ENCODE measurements around the gene LONP2. TPM values are rescaled to one million over a fixed set of nuclear protein-coding genes. Genes with fewer than 3 reads are reported as not detected.
A peak's percentile ranks its signal among the peaks of the same experiment; 100 is the strongest.

Gene LONP2
- total and polyA plus RNA-seq, 9 of the 15 experiments (the other 6 are each of a cell fraction or from before 2014, with no cell fraction given), result 8.1 to 41.2 (median 25.6) TPM

DNA sequence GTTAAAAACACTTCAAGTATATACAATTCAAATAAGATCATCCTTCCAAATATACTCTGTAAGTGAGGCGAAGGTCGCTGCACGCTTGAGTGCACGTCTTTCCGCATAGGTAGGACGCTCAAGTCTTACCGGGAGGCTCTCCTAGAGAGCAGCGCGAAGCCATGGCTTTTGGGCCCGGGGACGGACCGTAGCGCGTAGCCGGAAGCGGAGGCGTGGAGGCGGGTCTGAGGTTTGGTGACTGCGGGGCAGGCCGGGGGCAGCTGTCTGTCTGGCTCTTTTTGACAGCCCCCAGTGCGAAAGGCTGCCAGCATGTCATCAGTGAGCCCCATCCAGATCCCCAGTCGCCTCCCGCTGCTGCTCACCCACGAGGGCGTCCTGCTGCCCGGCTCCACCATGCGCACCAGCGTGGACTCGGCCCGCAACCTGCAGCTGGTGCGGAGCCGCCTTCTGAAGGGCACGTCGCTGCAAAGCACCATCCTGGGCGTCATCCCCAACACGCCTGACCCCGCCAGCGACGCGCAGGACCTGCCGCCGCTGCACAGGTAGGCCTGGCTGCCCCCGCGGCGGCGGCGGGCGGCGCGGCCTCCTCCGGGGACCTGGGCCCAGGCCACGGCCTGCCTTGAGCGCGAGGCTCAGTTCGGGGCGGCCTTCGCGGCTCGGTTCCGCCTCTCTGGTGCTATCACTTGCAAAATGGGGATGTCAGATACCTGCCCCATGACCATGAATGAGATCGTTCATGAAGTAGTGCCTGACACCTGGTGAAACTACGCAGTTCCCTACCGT is at the start of gene LONP2 (continued):
- TF ChIP-seq, protein P1, sequence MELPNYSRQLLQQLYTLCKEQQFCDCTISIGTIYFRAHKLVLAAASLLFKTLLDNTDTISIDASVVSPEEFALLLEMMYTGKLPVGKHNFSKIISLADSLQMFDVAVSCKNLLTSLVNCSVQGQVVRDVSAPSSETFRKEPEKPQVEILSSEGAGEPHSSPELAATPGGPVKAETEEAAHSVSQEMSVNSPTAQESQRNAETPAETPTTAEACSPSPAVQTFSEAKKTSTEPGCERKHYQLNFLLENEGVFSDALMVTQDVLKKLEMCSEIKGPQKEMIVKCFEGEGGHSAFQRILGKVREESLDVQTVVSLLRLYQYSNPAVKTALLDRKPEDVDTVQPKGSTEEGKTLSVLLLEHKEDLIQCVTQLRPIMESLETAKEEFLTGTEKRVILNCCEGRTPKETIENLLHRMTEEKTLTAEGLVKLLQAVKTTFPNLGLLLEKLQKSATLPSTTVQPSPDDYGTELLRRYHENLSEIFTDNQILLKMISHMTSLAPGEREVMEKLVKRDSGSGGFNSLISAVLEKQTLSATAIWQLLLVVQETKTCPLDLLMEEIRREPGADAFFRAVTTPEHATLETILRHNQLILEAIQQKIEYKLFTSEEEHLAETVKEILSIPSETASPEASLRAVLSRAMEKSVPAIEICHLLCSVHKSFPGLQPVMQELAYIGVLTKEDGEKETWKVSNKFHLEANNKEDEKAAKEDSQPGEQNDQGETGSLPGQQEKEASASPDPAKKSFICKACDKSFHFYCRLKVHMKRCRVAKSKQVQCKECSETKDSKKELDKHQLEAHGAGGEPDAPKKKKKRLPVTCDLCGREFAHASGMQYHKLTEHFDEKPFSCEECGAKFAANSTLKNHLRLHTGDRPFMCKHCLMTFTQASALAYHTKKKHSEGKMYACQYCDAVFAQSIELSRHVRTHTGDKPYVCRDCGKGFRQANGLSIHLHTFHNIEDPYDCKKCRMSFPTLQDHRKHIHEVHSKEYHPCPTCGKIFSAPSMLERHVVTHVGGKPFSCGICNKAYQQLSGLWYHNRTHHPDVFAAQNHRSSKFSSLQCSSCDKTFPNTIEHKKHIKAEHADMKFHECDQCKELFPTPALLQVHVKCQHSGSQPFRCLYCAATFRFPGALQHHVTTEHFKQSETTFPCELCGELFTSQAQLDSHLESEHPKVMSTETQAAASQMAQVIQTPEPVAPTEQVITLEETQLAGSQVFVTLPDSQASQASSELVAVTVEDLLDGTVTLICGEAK (IDR thresholded peaks at IDR 0.05), result peak; percentile 80
- TF ChIP-seq, protein P1 (CRISPR knock-in tag; IDR thresholded peaks at IDR 0.05), result no peak
- TF ChIP-seq, protein P2, sequence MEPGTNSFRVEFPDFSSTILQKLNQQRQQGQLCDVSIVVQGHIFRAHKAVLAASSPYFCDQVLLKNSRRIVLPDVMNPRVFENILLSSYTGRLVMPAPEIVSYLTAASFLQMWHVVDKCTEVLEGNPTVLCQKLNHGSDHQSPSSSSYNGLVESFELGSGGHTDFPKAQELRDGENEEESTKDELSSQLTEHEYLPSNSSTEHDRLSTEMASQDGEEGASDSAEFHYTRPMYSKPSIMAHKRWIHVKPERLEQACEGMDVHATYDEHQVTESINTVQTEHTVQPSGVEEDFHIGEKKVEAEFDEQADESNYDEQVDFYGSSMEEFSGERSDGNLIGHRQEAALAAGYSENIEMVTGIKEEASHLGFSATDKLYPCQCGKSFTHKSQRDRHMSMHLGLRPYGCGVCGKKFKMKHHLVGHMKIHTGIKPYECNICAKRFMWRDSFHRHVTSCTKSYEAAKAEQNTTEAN (CRISPR knock-in tag; IDR thresholded peaks at IDR 0.05), result no peak
- TF ChIP-seq CREM (IDR thresholded peaks at IDR 0.05; ENCODE audit: low read depth) (peak; percentile 97), ZKSCAN8 (CRISPR knock-in tag; IDR thresholded peaks at IDR 0.05) (no peak), GATAD2B (IDR thresholded peaks at IDR 0.05; ENCODE audit: borderline replicate concordance) (0 out of 2 replicates have a peak, but pooled peaks have one; percentile 58), SOX6 (IDR thresholded peaks at IDR 0.05) (0 out of 2 replicates have a peak, but pooled peaks have one; percentile 10), DIDO1 (tag; IDR thresholded peaks at IDR 0.05; ENCODE audit: low read depth) (peak; percentile 81), STAT5B (CRISPR knock-in tag; IDR thresholded peaks at IDR 0.05) (no peak), CCNT2 (IDR thresholded peaks at IDR 0.05; ENCODE audit: borderline replicate concordance, extremely low read depth, insufficient read length, low read depth, low read length) (peak; percentile 25), ZBED1 (IDR thresholded peaks at IDR 0.05) (0 out of 2 replicates have a peak, but pooled peaks have one; percentile 54), NRF1 (conservative IDR thresholded peaks at IDR 0.05 in 1 of 2, IDR thresholded peaks at IDR 0.05 in 1 of 2) (peak; percentile 38 to 51), CBFB (CRISPR knock-in tag; IDR thresholded peaks at IDR 0.05) (no peak), FIP1L1 (IDR thresholded peaks at IDR 0.05; ENCODE audit: low read depth, low read length, poor library complexity, severe bottlenecking) (peak; percentile 28), HMG20A (CRISPR knock-in tag; conservative IDR thresholded peaks at IDR 0.05) (no peak), RNF2 (IDR thresholded peaks at IDR 0.05) (0 out of 2 replicates have a peak, but pooled peaks have one; percentile 34), PHF20 (IDR thresholded peaks at IDR 0.05; ENCODE audit: partially characterized antibody) (peak; percentile 81)
- TF ChIP-seq, protein P3, sequence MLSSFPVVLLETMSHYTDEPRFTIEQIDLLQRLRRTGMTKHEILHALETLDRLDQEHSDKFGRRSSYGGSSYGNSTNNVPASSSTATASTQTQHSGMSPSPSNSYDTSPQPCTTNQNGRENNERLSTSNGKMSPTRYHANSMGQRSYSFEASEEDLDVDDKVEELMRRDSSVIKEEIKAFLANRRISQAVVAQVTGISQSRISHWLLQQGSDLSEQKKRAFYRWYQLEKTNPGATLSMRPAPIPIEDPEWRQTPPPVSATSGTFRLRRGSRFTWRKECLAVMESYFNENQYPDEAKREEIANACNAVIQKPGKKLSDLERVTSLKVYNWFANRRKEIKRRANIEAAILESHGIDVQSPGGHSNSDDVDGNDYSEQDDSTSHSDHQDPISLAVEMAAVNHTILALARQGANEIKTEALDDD (IDR thresholded peaks at IDR 0.05), result no peak
